ENCODE results near the gene ECE2. TPM values are rescaled to one million over a fixed set of nuclear protein-coding genes. Genes with fewer than 3 reads are reported as not detected.

ECE2 gene
- total RNA-seq, 1 experiment from 2014 or later, result not detected

GRCh38 chr3:184239708-184240107 is 36.1 kb upstream of the ECE2 start:
- DNase-seq (ENCODE audit: extremely low read depth, low read depth), result no peak

DNA sequence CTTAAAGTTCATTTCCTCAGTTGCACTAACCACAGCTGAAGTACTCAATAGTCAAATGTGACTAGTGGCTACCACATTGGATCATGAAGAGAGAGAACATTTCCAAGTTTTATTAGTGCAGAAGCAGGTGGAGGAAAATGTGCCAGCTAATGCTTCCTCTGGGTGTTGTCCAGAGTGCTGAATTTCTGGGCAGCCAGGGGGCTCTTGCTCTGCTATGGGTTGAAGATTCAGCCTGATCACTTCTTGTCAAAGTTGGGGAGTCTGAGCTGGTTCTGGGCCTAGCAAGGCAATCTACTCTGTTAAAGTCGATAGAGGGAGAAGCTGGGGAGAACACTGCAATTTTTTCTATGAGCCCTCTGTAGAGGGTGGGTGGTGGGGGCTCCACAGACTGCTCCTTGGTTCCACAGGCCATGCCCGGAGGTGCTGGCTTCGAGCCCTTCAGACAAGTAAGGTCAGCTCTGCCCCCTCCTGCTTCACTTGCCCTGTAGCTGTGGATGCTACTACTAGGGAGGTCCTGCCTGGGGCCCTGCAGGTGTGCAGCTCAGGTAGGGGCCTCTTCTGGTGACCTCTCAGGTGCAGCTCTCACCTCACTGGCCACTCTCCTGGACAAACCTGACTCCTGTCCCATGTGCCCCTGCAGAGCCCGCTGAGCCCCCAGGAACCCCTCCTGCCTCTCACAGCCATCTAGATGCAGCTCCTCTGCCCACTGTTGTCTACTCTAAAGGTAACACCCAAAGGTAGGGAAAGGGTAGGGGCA is 35.3 kb upstream of the ECE2 start:
- DNase-seq (ENCODE audit: extremely low read depth, low read depth), result no peak

GRCh38 chr3:184241141-184241446 is 34.7 kb upstream of the ECE2 start:
- no peak for DNase-seq (ENCODE audit: extremely low read depth, low read depth)

DNA sequence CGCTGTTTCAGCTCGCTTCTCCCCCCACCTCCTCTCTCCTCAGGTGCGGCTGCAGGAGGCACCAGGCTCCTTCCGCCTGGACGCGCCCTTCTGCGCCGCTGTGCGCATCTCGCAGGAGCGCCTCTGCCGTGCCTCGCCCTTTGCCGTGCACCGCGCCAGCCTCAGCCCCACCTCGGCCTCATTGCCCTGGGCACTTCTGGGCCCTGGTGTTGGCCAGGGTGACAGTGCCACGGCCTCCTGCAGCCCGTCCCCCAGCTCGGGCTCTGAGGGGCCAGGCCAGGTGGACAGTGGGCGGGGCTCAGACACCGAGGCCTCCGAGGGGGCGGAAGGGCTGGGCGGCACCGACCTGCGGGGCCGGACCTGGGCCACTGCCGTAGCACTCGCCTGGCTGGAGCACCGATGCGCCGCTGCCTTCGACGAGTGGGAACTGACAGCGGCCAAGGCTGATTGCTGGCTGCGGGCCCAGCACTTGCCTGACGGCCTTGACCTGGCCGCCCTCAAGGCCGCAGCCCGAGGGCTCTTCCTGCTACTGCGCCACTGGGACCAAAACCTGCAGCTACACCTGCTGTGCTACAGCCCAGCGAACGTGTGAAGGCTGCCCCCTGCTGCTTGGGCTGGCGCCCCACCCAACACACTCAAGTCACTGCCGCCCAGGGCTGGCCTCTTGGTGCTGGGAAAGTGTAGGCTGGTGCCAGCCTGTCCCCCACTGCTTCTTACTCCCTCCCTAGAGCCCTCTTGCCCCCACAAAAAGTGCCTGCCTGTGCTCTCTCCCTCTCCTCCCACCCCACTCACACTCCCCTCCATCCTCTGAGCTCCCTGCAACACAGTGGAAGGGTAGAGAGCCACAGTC is 34.1 kb upstream of the ECE2 start:
- DNase-seq (ENCODE audit: extremely low read depth, low read depth), result no peak

GRCh38 chr3:184242297-184242685 is 33.5 kb upstream of the ECE2 start:
- no peak for DNase-seq (ENCODE audit: extremely low read depth, low read depth)

GRCh38 chr3:184248454-184249411 is 27.1 kb upstream of the ECE2 start, which contains the start of gene ALG3:
TSS of gene ALG3 (minus strand) at chr3:184248962. CDS start at chr3:184248940, 22 bp downstream.
- peak; percentile 78 for DNase-seq (ENCODE audit: extremely low read depth, low read depth)

DNA sequence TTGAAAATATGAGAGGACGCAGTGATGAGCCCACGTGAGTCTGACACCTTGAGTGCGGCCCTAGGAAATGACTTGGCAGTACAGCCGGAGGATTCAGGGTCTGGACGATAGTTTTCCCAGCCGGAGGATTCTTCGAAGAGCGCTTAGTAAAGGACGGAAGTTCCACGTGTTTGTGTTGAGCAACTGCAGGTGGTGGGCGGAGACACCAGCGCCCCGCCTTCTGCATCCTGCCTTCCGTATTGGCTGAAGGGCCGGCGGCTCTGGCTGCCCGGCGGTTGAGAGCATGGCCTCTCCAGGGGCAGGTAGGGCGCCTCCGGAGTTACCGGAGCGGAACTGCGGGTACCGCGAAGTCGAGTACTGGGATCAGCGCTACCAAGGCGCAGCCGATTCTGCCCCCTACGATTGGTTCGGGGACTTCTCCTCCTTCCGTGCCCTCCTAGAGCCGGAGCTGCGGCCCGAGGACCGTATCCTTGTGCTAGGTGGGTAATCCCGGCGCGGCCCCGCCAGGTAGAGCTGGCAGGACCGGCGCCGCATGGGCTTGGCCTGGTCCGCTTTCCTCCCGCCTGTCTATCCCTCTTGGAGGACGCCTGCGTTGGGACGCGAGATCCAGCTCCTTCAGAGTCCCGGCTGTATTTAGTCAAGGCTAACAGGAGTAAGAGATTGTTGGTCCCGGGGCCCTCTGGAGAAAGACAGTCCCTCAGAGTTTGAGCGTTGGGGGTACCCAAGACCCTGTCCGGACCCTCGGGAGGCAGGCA is 26.2 kb upstream of the ECE2 start, which contains the start of gene EEF1AKMT4:
Gene EEF1AKMT4 (plus strand): TSS at position 261 of the 755 bp plus-strand sequence. CDS start 23 bp downstream, at position 284.
- peak; percentile 95 for DNase-seq (ENCODE audit: extremely low read depth, low read depth)

- peak; percentile 89 for DNase-seq (ENCODE audit: extremely low read depth, low read depth)
Measured at GRCh38 chr3:184250167-184250828, 25.5 kb upstream of the ECE2 start.

GRCh38 chr3:184255291-184256039 is 20.4 kb upstream of the ECE2 start:
- no peak for DNase-seq (ENCODE audit: extremely low read depth, low read depth)

- no peak for DNase-seq (ENCODE audit: extremely low read depth, low read depth)
Measured at GRCh38 chr3:184257083-184257915, 18.5 kb upstream of the ECE2 start.

DNA sequence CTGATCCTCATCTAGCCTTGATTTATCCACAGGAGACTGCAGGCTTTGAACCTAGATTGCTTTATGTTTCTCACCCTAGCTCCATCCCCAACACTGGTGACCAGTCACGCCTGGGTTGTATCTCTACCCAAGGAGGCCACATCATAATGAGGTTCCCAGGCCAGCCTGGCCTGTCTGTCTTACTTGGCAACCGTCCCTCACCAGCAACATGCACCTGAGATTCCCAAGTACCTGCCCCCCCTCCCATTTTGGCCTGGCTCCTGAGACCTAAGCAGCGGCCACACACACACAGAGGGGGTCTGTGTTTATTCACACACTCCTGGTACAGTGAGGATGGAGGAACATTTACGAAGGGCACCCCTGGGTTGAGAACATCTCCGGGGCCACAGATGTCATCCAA is 16.9 kb upstream of the ECE2 start:
- no peak for DNase-seq (ENCODE audit: extremely low read depth, low read depth)

DNA sequence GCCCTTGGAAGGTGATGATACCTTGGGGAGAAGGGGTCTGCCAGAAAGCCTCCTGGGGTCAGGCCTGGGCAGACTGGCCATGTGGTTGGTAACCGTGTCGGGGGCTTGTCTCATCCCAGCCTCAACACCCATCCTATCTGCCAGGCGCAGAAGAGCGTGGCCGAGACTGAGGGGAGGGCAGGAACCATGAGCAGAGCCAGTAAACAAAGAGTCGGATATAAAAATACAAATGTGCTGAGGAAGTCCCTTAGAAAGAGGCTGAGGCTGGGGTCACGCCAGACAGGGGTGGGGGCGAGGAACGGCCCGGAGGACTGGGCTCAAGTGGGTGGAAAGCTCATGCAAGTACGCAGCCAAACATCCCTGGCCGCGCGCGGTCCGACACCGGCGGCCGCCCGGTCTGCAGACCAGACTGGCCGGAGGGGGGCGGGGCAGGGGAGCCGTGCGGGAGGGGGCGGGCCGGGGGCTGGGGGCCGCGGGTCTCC is 16.4 kb upstream of the ECE2 start:
- DNase-seq (ENCODE audit: extremely low read depth, low read depth), result no peak

GRCh38 chr3:184259878-184260723 is 15.7 kb upstream of the ECE2 start:
- no peak for DNase-seq (ENCODE audit: extremely low read depth, low read depth)

DNA sequence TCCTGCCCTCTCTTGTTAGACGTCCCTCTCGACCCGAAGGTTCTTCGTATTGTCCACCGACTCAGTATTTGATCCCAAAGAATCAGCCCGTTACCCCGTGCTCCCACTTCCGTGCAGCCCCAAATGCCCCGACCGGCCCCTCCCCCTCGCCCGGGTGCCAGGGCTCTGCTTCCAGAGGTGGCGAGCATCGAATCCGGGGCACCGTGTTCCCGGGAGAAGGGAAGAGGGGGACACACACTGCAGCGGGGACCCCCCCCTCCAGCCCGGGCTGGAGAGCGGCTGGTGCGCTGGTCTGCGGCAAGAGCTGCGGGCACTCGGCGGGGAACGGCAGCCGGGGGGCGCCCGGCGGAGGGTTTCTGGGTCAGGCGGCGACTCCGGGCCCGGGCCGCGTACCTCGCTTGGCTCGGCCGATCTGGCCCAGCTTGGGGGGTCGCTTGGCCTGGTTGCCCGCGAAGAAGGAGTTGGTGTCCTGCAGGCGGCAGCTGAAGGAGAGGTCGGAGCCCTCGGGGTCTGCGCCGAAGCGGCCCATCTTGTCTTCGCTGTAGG is 15.0 kb upstream of the ECE2 start:
- no peak for DNase-seq (ENCODE audit: extremely low read depth, low read depth)

DNA sequence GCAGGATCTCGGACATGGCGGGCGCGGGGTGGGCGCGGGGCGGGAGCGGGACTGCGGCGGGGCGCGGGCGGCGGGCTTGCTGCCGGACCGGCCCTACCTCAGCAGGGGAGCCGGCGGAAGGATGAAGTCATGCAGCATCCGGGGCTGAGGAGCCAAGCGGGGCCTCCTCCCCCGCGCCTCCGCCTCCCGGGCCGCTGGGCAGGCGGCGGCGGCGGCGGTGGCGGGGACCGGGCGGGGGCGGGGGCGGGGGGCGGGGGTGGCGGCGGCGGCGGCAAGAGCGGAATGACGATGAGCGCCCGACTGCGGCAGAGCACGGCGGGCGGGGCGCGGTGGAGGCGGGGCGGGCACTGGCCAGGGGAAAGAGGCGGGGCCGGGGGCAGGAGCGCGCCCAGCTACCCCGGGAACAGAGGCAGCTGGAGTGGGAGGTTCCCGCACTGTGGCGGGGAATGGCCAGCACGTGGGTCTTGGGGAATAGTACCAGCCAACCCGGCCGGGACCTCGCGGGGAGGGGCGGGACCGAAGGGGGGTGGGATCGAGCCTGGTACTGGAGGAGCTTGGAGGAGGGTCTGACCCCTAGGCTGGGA is 14.5 kb upstream of the ECE2 start, which contains the start of gene CAMK2N2:
Gene CAMK2N2 (minus strand): TSS at position 284 of the 584 bp plus-strand sequence. CDS start 268 bp downstream, at position 16.
- no peak for DNase-seq (ENCODE audit: extremely low read depth, low read depth)

All from NCI-H460 (cell line).